Stimulated activated CD4-positive, alpha-beta T cell treated with anti-CD3 and anti-CD28 coated beads, Interleukin-4, amount 100 ng/mL, for 24 hours (primary cell): Measurements from ENCODE around the gene ASTN2.

Experiments
- DNase-seq: peaks from one replicate; pipeline ENCODE4 v3.0.0-alpha.2; 2020

Gene ASTN2

GRCh38 chr9:116488373-116488772, 926.5 kb downstream of the ASTN2 start:
- no peak for DNase-seq

DNA sequence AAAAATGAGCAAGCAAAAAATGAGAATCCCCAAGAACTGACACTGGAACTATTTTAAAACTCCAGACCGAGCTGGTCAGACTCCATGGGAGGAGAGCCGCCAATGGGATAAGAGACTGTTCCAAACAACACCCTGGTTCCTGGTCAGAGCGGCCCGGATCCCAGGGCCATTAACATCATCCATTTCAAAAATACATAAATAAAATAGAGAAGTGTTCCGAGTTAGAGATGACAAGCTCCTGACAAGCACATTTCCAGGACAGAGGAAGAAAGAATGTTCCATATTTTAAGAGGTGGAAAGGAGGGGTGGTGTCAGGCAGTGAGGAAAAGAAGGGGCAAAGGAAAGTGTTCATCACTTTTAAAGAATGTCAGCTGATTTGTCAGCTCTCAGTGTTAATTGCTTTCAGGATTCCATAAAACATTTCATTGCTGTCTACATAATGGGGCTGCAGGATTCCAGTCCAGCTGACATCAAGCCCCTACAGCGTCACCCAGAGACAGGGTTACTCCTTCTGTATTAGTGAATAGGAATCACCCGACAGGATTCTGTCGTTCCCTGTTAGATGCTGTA, 930.3 kb downstream of the ASTN2 start:
- no peak for DNase-seq

DNA sequence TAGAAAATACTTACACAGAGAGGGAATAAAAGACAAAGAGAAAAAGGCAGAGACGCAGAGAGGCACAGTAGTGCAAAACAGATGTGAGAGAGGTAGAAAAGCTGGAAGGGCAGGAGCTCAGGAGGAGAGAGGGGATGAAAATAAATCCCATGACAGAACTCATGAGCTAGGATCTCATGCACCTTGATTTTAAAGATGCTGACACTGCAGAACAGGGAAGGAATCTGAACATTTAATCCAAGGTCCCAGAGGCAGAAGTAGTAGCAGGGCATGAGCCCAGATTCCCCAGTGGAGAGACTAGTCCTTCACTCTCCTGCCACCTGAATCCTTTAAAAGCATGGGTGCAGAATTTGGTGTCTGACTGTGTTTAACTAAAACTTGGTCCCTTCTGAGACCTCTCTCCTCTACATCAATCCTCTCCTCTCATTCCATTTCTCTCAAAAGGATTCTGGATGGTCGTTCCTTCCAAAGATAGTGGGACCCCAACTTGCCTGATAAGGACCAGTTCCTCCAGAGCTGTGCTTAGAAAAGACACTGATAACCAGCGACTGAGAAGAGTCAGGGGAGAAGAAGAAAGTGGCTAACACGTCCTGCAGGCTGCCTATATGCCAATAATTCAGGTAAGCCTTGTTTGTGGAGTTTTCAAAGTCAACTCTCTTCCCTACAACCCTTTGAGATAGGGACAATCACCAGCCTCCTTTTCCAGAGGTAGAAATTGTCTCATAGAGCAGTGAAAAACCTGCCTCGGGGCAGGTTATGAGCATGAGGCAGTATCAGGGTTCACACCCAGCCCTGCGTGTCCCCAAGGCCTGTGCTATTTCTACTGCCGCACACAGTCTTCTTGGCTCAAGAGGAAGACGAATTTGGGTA, 931.0 kb downstream of the ASTN2 start:
- no peak for DNase-seq

DNA sequence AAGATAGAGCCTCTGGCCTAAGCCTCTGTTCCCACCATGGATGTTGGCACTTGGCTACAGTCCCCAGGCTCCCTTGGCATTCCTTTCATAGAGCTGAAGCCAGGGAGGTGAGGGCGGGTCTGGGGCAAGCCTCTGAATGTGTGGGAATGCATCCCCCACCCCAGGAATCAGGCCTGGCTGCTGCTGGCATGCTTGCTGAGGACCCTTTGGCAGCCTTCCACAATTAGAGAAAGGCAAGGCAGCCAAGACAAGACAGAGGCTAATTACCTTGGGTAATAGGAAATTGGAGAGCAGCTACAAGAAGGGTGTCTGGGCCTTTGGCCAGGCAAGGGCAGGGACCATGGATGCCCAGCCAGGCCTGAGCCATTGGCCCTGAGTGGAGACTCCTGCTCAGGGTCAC, 932.1 kb downstream of the ASTN2 start:
- DNase-seq = no peak

- DNase-seq = no peak
These were observed 934.2 kb downstream of the ASTN2 start for GRCh38 chr9:116480700-116481099.

- DNase-seq = no peak
These were observed 934.9 kb downstream of the ASTN2 start for GRCh38 chr9:116479967-116480366.

DNA sequence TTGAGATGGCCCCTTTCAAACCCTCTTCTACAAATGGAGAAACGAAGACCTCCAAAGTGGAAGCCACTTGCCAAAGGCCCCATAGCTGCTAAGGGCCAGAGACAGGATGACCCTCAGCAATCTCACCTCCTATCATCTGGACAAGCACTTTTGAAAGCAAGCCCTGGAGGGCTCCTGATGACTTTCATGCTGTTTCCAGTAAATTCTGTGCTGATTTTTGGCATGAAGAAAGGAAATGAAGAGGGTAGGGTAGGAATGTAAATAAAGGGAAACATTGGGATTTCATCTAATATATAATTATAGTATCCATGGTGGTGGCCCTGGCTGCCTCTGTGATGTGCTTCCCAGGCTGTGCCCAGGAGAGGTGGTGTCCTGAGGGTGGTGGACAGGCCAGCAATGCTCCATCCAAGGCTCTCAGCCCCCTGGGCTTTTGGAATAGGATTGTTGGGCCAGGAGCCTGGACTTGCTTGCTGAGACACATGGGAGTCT, 935.8 kb downstream of the ASTN2 start:
- DNase-seq = no peak

DNA sequence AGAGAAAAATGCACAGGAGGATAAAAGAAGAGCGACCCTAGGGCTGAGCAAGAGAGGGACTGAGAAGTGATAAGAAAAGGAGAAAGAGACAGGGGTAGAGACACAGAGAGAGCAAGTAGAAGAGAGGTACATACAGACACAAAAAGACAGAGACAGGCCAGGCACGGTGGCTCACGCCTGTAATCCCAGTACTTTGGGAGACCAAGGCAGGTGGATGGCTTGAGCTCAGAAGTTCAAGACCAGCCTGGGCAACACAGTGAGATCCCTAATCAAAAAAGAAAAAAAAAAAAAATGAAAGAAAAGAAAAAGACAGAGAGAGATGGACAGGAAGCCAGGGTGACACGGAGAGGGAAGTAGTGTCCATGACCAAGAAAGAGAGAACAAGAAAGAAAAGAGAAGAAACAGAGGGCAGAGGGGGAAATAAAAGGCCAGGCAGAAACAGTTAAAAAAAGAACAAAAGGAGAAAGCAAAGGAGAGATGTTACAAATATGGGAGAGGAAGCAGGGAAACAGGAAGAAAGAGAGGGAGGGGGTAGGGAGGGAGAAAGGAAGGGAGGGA, 937.2 kb downstream of the ASTN2 start:
- no peak for DNase-seq

- DNase-seq = no peak
These were observed 937.9 kb downstream of the ASTN2 start for GRCh38 chr9:116476935-116477381.

GRCh38 chr9:116476002-116476401, 938.9 kb downstream of the ASTN2 start:
- no peak for DNase-seq

DNA sequence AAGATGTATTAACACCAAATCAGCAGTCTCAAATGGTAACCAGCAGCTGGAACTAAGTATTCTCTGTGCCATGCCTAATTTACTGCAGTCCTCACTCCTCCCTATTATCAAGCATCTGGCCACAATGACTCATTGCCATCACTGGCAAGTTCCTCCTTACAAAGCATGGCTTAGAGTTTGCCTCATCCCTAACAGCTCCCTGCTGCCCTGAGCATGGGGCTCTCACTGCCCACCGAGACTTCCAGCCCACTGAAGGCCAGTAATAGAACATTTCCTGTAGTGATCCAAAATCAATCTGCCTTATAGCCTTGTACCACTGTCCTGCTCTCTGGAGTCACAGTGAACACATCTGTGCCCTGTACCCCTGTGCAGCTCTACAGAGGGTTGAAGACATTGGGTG, 939.7 kb downstream of the ASTN2 start:
- DNase-seq = no peak

GRCh38 chr9:116471944-116472506, 942.8 kb downstream of the ASTN2 start:
- no peak for DNase-seq

- no peak for DNase-seq
These were observed 943.6 kb downstream of the ASTN2 start for GRCh38 chr9:116471093-116471906.

DNA sequence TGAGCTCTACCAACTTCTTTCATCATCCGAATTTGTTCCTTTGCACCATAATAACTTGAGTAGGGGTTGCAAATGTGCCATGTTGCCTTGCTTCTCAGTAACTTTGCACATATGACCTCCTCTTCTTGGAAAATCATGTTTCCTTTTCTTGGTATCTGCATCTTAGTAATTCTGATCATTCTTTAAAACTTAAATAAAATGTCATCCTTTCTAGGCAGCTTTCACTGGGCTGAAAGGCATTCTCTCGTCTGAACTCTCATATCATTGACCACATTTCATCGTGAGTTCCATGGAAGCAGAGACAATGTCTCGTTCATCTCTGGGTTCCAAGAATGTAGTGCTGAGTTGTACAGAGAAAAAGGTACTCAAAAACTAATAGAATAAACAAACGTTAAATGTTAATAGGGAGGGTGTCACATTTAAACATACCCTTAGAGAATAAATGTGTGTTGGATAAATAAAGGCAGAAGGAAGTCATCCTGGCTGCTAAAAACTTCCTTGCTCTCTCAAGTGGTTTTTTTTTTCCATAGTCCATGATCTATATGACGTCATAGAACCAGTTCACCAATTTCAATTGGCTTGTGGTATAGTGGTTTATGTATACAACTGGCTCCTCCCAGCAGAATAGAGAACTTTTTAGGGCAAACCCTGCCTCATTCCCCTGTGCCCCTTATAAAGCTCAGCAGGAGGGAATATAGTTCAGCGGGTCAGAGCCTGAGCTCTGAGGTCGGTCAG, 945.9 kb downstream of the ASTN2 start:
- no peak for DNase-seq

DNA sequence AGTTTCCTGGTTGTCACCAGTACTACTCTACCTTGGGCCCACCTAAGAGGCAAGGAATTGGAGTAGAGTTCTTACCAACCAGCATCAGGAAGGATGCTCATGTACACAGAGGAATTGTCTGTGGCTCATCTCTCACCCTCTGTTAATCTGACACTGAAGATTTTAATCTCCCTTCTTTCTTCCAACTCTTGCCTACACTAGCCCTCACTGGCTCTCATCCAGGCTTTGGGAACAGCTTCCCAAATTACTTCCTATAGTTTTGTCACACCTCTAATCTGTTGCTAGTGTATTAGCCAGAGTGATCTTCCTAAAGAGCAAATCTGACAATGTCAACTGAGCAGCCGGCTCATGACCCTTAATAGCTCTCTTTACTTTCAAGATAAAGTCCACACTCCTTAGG, 946.5 kb downstream of the ASTN2 start:
- no peak for DNase-seq

DNA sequence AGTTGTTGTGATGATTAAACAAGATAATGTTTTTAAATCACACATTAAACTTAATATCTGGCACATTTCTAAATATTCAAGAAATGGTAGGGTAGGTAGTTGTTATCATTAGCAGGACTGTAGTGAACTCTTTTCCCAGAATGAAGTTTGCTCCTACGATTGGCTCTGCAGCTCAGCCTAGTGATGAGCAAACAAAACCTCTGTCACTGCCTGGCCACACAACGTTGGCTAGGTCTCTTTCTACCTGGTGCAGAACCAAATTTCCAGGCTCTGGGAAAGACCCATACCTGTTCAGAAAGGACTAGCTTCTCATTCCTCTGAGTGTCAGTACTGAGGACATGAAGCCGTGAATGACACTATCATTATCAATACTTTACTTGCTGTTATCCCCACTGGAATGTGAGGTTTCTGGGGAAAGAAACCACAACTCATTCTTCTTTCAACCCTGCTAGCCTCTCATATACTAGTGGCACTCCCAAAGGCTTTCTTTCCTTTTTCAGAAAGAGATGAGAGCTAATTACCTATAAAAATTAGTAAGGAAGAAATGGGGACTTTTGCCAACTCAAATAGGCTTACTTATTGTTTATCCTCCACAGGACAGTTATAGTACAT, 947.0 kb downstream of the ASTN2 start:
- no peak for DNase-seq

- DNase-seq = no peak
These were observed 948.3 kb downstream of the ASTN2 start for GRCh38 chr9:116466271-116467235.

- DNase-seq = no peak
These were observed 949.1 kb downstream of the ASTN2 start for GRCh38 chr9:116465576-116466270.

DNA sequence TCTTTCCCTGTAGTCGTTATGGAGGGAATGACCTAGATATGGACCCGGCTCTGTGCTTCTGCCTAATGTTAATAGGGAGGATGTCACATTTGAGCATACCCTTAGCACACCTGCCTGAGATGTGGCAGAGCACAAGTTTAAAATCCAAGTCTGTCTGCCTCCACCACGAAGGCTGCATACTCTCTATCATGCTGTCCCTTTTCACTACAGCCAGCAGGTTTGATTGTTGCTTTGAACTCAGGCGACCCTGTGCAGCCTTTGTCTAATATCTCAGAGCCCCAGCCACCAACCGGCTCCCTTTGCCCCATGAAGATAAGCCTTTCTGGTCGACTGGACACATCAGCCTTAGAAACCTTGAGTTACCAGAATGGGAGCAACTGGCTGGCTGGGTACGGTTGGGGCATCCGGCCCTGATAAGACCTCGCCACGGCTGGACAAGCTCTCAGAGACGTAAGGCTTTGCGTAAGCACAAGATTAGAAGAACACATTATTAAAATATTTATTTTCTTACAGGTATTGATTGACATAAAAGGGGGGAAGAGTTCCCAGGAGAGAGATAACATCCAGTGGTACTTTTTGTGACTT, 949.8 kb downstream of the ASTN2 start:
- no peak for DNase-seq
